Ureter (tissue), 1 donor: ENCODE measurements around the gene SH3BGRL3. TPM values are rescaled to one million over a fixed set of nuclear protein-coding genes. Genes with fewer than 3 reads are reported as not detected.
A peak's percentile ranks its signal among the peaks of the same experiment; 100 is the strongest.

Experiments
- DNase-seq: peaks from one replicate; pipeline ENCODE4 v3.0.0-alpha.2; 2020; ENCODE audit warnings: low spot score
- total RNA-seq: library from RNA; stranded (reverse); gene quantifications from one replicate; pipeline ENCODE4 v1.2.4, GENCODE V29; 2023
- donor health status: DM: yes; HTN: yes; CAD: no.

SH3BGRL3 gene
- total RNA-seq, 1 donor from 2014 or later = 145 TPM

DNA sequence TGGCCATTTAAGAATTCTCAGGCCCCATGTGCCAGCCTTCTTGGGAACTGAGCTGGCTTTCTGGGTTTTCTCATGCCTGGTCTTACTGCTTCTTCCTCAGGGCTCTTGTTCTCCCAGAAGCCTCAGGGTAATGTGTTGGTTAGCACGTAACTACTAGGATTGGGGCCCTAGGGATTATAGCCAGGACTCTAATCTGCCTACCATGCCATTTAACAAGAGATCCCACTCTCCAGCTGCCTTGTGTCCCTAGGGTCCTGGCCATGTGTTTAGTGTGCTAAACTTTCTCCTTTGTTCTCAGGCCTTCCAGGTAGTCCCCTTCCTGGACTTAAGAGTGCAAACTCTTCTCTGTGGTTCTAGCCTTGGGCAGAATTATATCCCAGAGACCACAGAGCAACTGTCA is 2.2 kb upstream of the SH3BGRL3 start:
- DNase-seq = no peak

DNA sequence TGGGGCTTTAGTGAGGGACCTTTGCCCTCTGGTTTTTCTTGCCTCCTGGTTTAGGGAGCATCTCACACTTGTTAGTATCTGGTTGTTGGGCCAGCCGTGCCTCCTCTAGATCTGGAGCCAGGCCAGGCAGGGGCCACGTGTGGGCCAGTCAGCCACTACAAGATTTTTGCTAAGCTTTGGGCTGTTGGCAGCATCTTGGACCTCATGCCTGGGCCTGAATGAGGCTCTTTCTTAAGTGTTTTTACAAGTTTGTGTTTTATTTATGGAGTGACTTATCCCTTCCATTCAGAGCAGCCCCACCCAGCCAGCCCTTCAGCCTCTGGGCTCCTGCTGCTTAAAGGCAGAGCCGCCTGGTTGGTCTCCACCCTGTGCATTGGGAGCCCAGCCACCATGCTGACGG is 1.6 kb upstream of the SH3BGRL3 start:
- DNase-seq = peak; percentile 82

DNA sequence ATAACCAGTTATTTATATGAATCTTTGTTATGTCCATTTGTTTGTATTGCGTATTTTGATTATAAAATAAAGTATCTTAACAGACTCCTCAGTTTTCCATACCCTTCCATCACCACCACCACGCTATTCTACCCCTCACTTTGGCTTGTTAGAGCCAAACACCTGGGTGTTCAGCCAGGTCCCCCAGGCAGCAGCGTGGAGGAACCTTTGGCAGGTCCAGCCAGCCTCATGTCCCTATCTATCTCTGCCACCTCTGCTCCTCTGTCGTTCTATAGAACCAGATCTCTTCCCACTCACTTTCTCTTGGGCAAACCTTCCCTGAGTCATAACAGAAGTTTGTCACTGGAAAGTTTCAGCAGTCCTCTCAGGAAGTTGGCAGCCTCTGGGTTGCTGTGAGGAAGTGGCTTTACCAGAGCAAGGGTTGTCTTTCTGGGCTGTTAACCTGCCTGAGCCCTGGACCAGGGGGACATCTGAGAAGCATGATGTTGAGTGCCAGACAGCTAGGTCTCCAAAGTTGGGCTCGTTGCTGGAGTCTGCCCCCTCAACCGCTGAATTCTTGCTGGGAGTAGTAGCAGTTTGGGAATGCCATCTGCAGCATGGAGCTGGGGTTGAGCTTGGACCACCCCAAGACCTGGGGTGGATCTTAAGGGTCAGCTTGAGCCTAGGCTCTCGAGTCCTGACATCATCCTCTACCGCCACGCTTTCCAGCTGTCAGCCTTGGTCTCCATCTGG is 996 bp upstream of the SH3BGRL3 start:
- DNase-seq = no peak

DNA sequence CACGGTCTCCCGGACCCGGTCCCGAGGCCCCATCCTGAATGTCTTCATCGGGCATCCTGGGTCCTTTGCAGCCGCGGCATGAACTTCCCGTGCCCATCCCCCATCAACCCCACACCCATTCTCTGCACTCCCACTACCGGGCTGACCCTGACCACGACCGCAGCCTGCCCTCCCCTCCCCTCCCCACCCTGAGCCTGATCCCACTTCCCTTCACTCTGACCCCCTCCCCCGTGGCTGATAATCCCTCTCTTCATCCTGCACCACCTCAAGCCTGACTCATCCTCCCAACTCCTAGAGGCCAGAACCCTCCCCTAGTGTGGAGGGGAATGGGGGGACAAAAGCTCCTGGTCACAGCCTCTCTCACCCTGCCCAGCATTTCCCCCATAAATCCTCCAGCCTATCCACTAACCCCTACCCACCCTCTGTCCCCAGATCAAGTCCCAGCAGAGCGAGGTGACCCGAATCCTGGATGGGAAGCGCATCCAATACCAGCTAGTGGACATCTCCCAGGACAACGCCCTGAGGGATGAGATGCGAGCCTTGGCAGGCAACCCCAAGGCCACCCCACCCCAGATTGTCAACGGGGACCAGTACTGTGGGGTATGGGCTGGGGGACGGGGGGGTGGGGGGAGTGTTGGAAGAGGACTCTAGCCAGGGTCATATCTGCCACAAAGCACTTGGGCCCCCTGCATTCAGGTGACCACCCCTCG is 602 bp downstream of the SH3BGRL3 start:
- no peak for DNase-seq

DNA sequence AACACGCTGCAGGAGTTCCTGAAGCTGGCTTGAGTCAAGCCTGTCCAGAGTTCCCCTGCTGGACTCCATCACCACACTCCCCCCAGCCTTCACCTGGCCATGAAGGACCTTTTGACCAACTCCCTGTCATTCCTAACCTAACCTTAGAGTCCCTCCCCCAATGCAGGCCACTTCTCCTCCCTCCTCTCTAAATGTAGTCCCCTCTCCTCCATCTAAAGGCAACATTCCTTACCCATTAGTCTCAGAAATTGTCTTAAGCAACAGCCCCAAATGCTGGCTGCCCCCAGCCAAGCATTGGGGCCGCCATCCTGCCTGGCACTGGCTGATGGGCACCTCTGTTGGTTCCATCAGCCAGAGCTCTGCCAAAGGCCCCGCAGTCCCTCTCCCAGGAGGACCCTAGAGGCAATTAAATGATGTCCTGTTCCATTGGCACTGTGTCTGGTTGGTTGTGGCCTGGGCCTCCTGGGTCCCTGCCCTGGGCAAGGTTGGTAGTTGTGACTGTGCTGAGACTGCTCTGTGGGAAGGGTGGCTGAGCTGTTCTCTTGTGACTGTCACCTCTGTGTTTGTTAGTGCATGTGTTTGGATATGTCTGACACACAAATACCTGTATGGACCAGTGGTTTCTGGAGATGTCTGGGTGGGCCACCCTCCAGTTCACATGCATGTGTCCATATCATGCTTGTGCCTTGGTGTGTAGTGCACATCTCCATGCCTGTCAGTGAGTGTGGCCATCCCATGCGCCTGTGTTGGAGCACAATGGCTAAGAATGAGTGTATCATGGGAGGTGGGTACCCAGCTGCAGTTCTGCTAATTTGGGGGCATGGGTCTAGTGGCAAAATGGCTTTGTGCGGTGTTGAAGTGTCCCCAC is 1.4 kb downstream of the SH3BGRL3 start:
- DNase-seq = no peak

DNA sequence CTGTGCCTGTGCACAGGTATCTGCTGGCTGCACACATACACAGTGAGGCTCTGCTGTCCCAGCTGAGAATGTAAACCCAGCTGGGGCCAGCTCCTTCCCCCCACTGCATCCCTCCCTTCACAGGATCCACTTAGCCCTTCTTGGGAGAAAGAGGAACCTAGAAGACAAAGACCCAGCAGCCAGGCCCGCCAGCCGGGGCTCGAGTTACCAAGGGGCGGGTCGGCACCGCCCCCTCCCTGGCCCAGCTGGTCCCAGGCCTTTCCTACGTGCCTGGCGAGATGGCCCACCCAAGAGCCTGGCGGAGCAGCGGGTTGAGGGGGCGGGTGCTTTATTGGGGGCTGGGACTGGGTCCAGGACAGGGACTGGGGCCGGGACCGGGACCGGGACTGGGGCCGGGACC is 2.1 kb downstream of the SH3BGRL3 start:
- DNase-seq = no peak

DNA sequence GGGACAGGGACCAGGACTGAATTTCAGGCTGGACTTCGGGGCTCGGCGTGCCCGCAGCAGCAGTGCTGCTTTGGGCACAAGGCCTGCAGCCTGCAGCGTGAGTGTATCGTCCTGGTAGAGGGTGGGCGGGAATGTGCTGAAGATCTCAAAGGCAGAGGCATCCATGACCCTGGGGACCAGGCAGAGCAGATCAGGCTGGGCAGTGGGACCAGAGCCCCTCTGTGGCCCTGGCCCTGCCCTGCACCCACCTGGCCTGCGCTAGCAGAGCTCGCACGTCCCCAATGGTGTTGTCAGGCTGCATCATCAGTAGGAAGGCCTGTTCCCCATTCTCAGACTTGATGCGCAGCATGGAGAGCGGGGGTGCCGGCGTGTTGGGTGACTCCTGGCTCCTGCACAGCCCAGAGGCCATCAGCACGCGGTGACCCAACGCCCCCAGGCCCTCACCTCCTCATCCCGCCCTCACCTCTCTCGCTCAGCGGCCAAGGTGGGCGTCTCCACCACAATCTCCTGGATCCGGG is 2.6 kb downstream of the SH3BGRL3 start:
- no peak for DNase-seq

DNA sequence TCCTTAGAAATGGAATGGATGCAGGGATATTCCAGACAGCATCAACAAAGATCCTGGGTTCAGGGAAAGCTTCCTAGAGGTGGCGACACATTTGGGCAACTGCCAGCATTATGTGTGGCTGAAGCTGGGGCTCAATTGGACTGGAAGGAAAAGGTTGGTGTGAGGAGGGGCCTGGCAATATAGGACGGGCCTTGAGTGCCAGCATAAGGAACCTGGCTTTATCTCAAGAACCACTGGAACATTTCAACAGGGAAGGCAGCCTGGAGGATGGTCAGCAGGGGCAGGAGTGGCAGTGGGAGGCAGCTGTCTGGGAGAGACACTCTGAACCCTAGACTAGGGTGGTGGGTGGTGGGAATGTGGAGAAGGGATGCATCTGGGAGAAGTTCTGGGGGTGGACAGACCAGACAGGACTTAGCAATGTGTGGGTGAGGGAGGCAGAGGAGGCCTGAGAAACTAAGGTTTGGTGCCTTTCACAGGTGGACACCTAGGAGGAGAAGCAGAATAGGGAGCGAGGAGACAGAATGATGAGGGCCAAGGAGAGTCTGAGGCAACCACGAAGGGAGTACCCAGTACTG is 3.5 kb downstream of the SH3BGRL3 start:
- no peak for DNase-seq

DNA sequence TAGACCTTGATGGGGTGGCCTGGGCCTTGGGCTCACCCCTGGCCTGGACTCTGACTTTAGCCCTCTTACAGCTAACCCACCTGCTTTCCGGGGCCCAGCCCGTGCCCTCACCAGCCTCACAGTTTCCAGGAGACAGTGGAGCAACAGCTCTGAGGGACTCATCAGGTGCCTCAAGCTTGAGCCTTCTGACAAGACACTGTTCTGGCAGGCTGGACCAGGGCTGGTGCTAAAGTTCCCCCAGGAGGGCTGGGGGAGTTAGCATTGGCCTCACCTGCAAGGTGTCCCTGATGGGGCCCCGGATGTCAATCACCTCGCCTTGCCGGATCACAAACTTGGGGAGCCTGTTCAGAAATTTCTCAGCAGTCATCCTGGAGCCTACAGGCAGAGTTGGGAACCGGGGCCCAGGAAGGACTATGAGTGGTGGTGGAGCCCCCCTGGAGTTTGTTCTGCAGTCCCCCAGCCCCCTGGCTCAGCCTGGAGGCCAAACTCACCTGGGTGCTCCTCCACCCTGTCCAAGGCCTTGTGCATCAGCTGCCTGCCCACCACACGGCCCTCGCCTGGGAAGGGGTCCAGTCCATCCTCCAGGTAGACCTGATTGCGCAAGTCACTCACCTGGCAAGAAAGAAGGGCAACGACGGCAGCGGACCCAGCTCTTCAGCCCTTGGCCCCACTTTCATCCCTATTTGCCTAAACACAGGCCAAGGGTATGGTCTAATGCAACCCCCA is 4.1 kb downstream of the SH3BGRL3 start:
- no peak for DNase-seq

DNA sequence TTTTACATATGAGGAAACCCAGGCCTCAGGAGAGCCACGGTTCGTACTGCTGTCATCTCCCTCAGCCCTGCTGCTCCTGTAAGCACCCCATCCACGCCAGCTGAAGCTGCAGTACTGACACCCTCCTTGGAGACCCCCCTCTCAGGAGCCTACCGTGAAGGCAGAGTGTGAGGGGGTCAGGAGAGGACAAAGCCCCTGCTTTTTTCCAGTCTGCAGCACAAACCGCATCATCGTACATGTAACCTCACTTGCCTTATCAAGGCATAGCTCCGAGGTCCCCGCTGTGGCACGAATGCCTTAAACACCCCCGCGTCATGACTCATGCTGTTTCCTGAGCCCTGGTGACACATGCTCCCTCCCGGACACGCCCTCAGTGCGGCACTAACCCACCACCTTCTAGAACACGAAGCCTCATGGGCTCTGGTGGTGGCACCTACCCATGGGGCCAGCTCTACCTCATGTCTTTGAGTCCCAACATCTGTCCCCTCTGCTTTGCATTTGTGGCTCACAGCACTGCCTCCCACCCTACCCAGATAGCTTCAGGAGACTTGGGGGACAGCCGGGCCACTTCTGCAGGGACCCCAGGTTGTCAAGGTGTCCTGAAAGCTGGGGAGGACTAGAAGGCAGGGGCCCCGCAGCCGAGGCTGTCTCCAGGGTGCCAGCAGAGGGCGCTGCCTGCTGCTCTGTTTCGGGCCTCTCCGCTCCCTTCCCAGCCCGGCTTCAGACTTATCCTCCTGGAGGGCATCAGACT is 4.9 kb downstream of the SH3BGRL3 start:
- peak; percentile 79 for DNase-seq

DNA sequence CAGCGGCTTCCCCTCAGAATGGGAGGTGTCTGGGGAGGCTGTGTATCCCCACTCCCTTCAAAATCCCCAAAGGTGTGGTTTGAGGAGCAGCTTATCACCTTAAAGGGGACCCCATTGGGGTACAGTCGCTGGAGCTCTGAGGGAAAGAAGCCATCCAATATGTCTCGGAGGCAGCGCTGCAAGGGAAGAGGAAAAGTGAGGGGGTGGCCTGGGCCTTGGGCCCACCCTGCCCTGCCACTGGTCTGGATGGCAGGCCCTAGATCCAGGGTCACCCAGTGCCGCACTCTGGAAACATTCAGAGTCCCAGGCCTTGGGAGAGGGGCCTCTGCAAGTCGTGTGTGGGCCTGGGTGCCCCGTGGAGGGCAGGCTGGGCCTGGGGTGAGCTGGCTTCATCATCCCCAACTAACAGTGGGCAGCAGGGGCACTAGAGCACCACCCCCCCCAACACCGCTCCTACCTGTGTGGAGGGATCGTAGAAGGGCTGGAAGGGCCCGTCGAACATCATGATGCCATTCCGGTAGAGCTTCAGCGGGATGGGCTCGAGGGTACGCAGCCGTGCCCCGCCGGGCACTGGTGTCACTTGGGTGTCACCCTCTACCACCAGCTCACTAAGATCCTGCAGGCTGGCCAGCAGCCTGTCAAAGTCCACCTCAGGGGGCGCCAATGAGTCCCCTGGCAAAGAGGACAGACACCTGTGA is 5.6 kb downstream of the SH3BGRL3 start:
- DNase-seq = no peak

DNA sequence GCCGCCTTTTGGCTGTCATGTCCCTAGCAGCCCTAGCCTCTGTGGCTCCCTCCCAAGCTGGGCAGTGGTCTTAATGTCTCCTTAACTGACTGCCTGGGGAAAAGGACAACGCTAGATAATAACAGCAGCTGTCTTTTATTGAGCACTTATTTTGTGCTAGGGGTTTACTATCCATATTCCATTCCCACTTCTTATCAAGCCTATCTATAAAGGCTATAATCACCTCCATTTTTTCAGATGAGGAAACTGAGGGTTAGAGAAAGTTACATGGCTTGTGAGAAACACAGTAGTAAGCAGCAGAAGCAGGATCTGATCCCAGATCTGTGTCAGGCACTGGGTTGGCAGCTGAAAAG is 6.2 kb downstream of the SH3BGRL3 start:
- DNase-seq = no peak

DNA sequence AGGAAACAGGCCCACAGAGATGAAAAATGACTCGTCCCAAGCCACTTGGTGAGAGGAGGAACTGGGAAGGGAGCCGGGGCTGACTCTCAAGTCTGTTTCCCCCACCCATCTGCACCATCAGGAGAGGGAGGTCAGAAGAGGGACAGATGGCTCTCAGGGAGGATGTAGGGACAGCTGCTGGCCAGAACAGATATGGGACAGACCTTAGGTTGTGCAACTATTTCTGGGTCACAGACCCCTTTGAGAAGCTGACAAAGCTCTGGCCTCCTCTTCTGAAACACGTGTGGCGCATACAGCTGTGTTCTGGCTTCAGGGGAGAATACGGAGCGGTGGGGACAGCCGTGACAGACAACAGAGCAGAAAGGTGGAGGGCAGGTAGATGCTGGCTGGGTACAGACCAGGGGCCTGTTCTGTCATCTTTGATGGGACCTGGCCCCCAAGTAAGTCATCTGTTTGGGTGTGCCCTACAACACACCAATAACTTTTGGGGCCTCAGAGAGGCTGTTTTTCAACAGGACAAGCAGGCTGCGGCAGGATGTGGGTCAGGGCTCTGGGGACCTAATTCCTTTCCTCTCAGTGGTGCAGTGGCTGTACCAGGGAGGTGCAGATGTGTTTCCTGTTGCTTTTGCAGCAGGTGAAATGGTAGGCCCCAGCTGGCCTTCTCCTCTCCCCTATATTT is 7.3 kb downstream of the SH3BGRL3 start:
- DNase-seq = no peak

DNA sequence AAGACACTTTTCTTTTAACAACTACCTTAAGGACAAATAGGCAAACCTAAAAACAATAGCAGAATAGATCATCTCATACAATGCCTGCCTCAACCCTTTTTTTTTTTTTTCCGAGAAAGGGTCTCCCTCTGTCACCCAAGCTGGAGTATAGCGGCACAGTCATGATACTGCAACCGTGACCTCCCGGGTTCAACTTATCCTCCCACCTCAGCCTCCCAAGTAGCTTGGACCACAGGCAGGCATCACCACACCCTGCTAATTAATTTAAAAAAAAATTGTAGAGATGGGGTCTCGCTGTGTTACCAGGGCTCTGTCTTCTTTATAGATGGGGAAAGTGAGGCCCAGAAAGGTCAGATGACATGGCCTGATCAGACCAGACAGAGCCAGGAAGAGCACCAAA is 7.9 kb downstream of the SH3BGRL3 start:
- DNase-seq = no peak

DNA sequence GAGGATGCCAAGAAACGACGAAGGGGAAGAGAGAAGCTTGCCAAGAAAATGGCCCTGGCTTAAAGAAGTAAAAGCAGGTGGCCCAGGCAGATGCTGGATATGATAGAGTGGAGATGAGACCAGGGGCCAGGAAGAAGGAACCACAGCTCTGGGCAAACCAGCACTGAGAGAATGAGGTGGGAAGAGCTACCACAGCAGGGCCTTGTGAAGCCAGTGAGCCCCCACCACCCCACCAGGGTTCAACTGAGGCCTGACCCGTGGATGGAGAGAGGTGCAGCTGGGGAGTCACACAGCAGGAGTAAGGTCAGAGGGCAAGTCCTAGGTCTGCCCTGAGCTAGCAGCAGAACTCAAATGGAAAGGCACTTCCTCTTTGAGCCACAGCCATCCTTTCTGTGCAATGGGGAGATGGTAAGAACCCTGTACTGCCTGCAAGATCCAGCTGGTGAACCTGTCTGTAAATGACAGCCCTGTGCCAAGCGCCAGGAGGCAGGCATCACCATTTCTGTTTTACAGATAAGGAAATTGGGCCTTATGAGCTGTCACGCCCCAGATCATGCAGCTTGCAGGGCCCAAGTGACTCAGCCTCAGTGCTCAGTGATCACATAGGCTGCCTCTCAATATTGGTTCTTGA is 8.5 kb downstream of the SH3BGRL3 start:
- DNase-seq = no peak

DNA sequence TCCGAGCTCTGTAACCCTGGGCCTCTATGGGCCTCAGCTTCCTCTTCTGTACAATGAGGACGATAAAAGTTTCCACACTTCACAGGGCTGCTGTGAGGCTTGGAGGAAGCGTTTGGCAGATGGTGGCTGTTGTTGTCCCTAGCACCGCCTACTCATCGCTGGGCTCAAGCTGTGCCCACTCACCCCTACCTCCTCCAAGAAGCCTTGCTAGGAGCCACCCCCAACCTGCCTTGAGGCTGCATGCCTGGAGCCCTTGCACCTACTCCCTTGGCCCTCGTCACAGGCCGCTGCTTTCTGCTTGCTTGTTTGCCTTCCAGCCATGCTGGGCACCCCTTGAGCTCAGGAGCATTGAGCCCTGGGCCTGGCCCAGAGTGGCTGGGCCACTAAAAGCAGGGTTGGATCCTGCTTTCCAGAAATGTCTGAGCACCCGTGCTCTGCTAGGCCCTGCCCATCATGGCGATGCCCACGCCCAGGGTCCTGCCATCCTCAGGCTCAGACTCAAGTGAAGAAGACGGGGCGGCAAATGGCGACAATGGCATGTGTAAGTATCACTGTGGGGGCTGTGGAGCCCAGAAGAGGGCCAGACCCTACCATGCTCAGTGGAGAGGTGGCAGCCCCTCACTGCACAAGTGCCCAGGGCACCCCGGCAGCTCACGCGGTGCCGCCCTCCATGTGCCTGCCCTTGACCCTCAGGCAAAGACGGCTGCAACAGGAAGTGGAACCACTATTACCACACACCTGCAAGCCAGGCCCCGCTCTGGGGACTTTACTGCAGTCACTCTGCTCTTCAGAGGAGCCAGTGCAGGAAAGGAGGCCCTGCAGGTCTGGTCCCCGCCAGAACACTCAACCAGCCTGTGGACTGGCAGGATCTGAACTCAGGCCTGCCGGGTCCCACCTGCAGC is 9.5 kb downstream of the SH3BGRL3 start:
- DNase-seq = no peak

DNA sequence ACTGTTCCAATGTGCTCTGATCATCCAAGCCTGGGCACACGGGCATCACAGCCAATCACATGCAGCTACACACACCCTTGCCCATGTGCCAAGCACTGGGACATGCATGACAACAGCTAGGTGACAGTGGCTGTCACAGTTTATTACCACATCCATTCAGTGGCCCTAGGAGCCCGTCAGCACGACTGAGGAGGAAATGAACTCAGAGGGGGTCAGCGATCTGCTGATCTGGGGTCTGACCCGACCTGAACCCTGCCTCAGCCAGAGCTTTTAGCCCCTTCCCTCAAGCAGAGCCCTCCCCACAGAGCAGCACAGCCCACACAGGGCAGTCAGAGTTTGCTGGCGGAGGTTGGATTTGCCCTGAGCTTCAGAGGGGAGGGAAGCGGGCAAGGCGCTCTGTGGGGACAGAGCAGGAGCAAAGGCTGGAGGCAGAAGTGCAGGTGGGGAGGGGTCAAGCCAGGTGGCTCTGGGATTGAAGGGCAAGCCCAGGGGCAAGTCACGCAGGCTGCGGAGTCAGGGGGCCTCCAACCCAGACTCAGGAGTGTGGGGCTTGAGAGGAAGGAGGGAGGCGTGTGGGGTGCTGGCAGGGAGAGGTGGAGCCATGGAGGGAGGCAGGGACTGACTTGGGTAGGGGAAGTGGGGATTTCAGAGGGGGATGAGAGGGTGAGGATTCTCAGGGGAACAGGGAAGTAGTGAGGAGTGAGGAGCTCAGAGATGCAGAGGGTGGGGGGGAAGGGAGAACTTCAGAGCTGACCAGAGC is 10.4 kb downstream of the SH3BGRL3 start:
- no peak for DNase-seq
